GM12892 (cell line): ENCODE measurements around the gene UNC45B.

ENCODE experiments used
- POLR2A ChIP-seq: IDR thresholded peaks from 2 replicates; pipeline ENCODE4 v1.6.1; 2011; ENCODE audit warnings: low read depth, low read length, control low read depth
- POLR2AphosphoS5 ChIP-seq: IDR thresholded peaks from 2 replicates; pipeline ENCODE4 v1.6.1; 2011; ENCODE audit warnings: low read depth, low read length, control low read depth

GRCh38 chr17:35174835-35175334, 27.3 kb downstream of the UNC45B start:
- TF ChIP-seq POLR2A (no peak), POLR2AphosphoS5 (no peak)
